HG03469 (cell line): ENCODE data around the gene CXXC4.
A peak's percentile ranks its signal among the peaks of the same experiment; 100 is the strongest.

Source experiments
- ATAC-seq: cut with Tn5 transposase; IDR thresholded peaks from one replicate; pipeline ENCODE4 v1.9.1; 2021; ENCODE audit warnings: mild to moderate bottlenecking, moderate library complexity, moderate number of reproducible peaks; ENCODE audit not compliant: unreplicated experiment

The CXXC4 gene

DNA sequence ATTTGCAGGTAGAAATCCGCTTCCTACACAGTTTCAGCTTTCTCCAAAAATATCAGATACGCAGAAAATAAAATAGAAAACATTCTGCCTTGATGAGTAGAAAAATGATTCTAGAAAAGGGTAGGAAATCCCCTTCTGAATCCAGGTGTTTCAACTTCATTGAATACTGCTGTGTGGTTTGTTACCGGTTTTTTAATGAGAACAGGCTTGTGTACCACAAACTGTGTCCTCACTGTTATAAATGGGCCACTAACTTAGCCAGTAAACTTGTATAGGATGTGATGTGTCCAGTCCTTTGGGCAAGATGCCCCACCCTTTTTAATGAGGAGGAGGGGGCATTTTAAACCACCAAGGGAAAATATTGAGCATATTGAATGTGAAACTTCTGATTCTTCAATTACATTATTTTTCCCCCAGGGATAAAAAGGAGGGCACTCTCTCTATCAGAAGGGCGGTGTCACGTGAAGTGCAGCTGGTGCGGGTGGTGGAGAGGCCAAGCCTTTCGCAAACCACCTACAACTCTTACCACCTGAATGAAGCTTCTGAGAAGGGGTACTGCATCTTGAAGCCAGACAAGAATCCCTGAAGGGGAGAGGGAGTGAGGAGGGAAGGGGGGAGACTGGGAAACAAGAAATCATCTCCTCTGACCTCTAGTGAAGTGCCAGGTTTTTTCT lies 4.5 kb downstream of the CXXC4 start:
- ATAC-seq, result peak; percentile 30

GRCh38 chr4:104489731-104490095 lies 5.0 kb downstream of the CXXC4 start:
- ATAC-seq, result peak; percentile 27

DNA sequence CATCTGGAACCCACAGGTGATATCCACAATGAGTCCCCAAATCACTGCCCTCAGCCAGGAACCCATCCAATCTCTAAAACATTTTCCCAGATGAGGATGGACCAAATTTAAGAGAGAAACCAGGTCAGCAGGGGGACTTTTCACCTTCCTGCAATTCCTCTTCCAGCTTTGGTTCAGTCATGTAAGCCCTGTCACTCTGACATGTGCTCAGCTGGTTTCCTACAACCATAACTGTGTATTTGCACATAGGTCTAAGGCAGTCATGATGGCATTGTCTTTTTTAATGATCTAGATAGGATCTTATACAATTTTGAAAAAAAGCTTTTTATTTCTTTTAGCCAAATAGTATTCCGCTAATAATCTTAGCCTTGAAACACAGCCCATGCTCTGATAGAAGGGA lies 6.5 kb downstream of the CXXC4 start:
- no peak for ATAC-seq

DNA sequence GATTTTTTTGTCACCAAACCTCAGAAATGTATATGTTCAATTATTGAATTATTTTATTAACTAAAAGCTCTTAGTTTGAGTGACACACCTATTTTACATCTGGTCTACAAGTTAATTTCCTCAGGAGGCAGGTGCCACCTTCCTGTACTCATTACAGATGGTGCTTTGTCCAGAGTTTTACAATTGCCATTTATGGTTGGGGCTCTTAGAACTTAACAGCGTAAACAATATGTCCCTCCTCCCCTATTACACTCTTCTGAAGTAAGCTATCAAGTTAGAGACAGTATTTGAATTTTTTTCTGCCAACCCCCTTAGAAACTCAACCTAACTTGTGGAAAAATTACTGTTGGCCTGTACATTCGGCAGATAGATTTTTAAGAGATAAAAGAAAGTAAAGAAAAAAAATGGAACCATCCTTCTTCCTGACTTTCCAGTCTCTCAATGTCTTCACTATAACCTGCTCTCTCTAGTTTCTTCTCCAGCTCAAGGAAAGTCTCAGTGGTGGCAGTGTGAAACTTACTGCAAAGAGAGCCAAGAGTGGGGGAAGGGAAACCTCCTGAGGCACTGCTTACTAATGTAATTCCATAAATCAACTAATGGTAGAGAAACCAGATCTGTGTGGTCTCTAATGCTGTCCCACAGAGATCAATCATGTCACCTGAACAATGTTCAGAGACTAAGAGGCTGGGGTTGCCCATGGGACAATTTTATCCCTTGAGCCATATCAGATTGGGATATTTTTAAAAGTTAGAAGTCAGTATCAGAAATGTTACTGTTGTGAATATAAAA lies 7.8 kb downstream of the CXXC4 start:
- no peak for ATAC-seq

GRCh38 chr4:104475652-104476051 lies 19.0 kb downstream of the CXXC4 start:
- ATAC-seq, result no peak

- ATAC-seq, result no peak
Observed at GRCh38 chr4:104472766-104473165, 21.9 kb downstream of the CXXC4 start.

DNA sequence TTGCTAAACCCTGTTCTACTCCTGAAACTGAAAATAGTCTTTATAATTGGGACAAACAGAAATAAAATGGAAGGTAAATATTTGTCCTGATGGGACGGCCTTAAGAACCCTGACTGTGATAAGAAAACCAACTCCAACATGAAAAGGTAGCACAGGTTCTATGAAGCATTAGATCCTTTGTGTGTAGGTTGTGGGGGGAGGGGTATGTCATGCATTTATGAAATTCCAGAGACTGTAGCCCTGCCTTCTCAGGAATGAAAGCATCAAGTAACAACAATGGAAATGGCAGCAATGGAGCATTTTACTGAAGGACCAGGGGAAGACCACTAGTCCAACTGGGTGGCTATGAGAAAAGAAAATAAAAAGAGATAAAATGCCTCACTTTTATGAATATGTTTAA lies 23.9 kb downstream of the CXXC4 start:
- no peak for ATAC-seq

DNA sequence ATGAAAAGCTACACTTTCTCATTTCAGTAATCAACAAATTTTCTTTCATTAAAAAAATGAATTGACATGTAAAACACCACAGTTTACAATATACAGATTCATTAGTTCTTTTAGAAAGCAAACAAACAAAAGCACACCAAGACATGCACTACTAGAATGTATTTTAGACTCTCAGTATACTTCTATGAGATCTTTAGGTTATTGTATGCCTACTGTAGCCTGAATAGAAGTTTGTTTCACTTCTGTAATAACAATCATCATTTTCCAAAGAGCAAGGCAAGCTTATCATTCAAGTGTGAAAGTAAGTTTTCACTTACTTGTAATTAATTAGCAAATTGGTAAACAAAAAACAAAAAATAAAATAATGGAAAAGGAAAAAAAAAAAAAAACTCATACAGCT lies 24.9 kb downstream of the CXXC4 start:
- no peak for ATAC-seq

- no peak for ATAC-seq
Observed at GRCh38 chr4:104465619-104466018, 29.1 kb downstream of the CXXC4 start.

GRCh38 chr4:104465201-104465600 lies 29.5 kb downstream of the CXXC4 start:
- no peak for ATAC-seq

DNA sequence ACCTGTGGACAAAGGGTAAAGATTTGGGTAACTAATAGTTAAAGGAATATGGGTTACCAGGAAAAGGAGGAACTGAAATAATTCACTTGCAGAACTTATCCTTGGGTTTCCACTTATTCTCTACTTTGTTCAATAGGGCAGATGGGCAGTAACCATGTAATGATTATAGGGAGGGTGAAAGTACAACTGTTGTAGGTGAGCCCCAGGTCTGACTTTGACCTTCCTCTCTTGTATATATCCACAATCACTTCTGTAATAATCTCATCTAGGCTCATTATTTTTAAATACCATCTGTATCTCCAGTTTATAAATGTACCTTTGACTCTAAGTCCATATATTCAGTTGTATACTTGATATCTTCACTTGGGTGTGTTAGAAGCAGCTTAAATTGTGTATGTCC lies 32.1 kb downstream of the CXXC4 start:
- no peak for ATAC-seq

DNA sequence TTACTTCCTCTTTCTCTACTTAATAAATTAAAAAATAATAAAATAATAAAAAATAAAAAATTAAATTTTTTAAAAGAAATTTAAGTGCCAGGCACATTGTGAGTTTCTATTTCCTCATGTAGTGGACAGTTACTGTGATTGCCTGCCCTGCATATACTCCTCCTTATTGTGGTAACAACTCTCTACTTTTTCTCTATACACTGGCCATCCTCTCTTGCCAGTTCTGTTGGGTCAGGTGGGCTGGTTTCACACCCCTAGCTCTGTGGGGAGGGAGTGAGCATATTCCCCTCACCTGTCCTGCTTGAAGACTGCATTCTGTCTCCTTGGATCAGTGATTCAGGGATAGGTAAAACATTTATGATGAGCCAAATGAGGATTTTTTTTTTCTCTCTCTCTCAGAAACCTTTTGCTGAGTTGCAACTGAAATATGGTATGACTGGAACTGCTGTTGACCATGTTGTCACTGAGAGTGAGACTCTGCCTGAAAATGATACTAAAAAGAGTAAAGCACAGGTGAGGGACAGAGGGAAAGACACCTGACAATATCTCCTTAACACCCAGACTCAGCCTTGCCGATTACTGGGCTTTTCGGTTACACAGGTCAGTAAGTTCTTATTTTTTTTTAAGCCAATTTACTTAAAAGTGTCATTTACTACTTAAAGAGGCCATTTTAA lies 37.2 kb downstream of the CXXC4 start:
- ATAC-seq, result no peak

DNA sequence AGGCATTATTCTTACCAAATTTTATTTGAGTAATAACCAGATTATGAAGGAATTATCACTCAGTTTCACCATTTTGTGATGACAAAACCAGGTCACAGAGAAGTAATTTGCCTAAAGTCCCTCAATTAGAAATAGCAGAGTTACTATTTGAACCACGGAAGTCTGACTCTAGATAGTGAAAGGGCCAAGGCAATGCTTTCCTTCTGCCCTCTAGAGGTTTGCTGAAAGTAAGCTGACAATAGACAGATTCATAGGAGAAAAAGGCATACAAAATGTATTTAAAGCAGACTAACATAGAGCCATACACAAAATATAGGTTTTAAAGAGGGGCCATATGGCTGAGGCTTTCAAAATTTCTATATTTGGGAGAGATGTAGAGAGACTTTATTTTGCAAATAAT lies 43.1 kb downstream of the CXXC4 start:
- ATAC-seq, result peak; percentile 60

GRCh38 chr4:104449537-104449936 lies 45.2 kb downstream of the CXXC4 start:
- ATAC-seq, result no peak

DNA sequence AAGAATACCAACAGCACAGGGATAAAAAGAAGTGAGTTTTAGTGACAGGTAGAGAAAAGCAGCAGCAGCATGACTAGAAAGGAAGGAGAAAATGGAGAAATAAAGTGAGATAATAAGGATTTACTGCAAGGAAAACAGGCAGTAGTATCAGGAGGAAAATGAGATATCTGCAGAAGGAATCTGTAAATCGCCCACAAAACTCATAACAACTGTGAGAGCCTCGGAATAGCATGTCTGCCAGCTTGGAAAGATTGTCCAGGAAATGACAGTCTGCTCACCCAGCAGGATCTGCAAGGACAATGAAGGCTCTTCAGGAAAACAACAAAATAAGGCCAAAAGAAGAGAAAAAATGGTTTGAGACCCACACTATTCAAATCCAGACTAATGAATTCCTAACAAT lies 47.4 kb downstream of the CXXC4 start:
- ATAC-seq, result no peak

DNA sequence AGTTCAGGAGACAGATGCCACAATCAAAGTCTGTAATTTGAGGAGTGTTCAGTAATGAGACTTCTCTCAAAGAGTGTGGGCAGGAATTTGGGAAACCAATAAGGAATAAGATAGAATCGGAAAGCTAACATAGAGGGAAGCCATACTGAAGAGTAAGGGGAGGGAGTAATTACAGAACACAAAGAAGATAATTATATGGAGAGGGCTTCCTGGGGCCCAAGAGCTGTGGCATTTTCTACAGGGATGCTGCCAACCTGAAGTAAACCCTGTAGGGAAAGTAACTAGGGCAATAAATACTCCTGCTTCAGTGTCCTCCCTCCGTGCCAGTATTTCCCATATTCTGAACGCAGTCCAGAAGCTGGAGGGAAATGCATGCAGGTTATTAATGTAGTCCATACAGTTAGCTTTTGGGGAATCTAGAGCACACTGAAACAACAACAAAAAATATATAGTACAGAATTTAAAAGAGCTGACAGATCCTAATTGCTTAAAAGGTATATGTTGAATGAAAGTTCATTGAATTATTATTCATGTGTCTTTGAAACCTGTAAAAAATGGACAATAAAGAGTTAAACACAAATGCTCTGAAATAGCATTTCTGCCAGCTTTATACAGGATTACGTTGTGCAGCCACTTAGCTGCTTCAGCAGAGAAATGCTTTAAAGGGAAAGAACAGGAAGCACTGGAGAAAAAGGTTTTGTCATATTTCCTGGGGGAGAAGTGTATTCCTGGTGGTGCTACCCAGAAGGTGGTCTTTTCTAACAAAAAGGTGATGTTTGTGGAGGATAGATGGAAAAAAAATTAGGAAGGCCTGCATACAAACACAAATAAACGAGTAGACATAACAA lies 48.0 kb downstream of the CXXC4 start:
- ATAC-seq, result no peak

GRCh38 chr4:104444685-104445084 lies 50.0 kb downstream of the CXXC4 start:
- ATAC-seq, result no peak

GRCh38 chr4:104436542-104436941 lies 58.2 kb downstream of the CXXC4 start:
- ATAC-seq, result no peak

DNA sequence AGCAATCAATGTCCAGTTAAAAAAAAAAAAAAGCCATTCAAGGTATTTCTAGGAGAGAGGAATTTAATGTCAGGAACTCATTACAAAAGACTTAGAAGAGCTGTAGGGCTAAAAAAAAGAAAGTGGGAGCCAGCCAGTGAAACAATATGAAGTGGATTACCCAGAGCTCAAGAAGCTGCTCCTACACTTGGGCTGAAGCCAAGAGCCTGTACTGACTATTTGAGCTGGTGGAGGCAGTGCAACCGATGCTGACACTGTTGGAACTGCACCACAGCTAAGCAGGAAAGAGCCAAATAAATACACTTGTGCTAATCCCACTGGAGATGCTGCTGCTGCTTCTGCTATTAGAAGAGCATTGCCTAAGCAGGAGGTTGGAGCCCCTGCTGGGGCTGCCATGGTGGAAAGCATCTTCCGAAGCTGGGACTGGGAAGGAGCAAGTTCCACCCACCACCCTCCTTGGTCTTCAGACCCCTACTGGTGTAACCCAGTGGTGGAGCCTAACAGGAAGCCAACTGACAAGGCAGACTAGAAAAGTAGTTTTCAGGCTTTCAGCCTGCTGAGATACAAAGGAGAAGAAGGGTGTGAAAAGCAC lies 65.4 kb downstream of the CXXC4 start:
- no peak for ATAC-seq

DNA sequence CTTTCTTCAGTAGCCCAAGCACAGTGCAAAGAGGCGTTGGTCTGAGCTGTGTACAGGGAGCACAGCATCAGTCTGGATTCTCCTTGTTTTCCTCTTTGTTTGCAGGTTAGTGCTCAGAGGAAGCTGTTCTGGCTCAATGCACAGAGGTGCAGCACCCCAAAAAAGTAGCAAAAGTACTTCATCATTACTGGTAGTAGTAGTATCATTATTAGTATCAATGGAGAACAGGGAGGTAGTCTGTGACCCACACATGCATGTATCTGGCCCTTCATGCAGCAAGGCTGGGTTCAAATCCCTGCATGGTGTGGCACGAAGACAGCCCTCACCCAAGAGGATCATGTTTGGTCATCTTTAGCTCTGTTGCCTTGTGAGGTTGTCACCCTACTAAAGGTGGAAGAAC lies 68.7 kb downstream of the CXXC4 start:
- peak; percentile 78 for ATAC-seq

GRCh38 chr4:104424989-104425388 lies 69.7 kb downstream of the CXXC4 start:
- ATAC-seq, result no peak
